ENCODE results near the gene MYOC.

GRCh38 chr1:171654201-171654941, 1.9 kb upstream of the MYOC start:
- no peak for TF ChIP-seq POLR2A (IDR thresholded peaks at IDR 0.05; ENCODE audit: low read length)
- no peak for TF ChIP-seq GATA1 (IDR thresholded peaks at IDR 0.05; ENCODE audit: low read depth, low read length)

Data from erythroblast (primary cell).